ENCODE measurements around the gene GTF3C4. TPM values are rescaled to one million over a fixed set of nuclear protein-coding genes. Genes with fewer than 3 reads are reported as not detected.

Gene GTF3C4
- total RNA-seq, 4 donors from 2014 or later = 16.6 to 25.9 (median 24.1) TPM

- H3K36me3 ChIP-seq = peaks cover 60% of the 10 kb centered on the region
- H3K4me3 ChIP-seq = no peak overlapping the region
- no peak for DNase-seq (ENCODE audit: low spot score in 2 of 2)
- H3K9me3 ChIP-seq = no peaks in the 10 kb centered on the region
- 94% methylated on average over 3 of the region's 3 CpGs for WGBS
- no peaks in the 10 kb centered on the region for H3K4me1 ChIP-seq
- TF ChIP-seq CTCF (IDR thresholded peaks at IDR 0.05) (no peak), POLR2A (IDR thresholded peaks at IDR 0.05) (no peak), POLR2AphosphoS5 (IDR thresholded peaks at IDR 0.05) (no peak), EP300 (IDR thresholded peaks at IDR 0.05) (no peak)
- no peaks in the 10 kb centered on the region for H3K27me3 ChIP-seq
- no peak overlapping the region for H3K27ac ChIP-seq
These were observed 35.9 kb upstream of the GTF3C4 start for GRCh38 chr9:132634327-132634726.

- H3K27ac ChIP-seq = no peak overlapping the region
- H3K9me3 ChIP-seq = no peaks in the 10 kb centered on the region
- 68% methylated on average over 12 of the region's 12 CpGs for WGBS
- no peaks in the 10 kb centered on the region for H3K27me3 ChIP-seq
- no peak for DNase-seq (ENCODE audit: low spot score in 2 of 2)
- H3K4me3 ChIP-seq = no peak overlapping the region
- H3K36me3 ChIP-seq = peaks cover 60% of the 10 kb centered on the region
- TF ChIP-seq POLR2A (IDR thresholded peaks at IDR 0.05) = no peak
- TF ChIP-seq EP300 (IDR thresholded peaks at IDR 0.05) = no peak
- no peak for TF ChIP-seq CTCF (IDR thresholded peaks at IDR 0.05)
- TF ChIP-seq POLR2AphosphoS5 (IDR thresholded peaks at IDR 0.05) = no peak
- H3K4me1 ChIP-seq = no peaks in the 10 kb centered on the region
These were observed 32.9 kb upstream of the GTF3C4 start for GRCh38 chr9:132637351-132637750.

- H3K9me3 ChIP-seq = no peaks in the 10 kb centered on the region
- no peak for DNase-seq (ENCODE audit: low spot score in 2 of 2)
- H3K4me1 ChIP-seq = no peaks in the 10 kb centered on the region
- no peak overlapping the region for H3K27ac ChIP-seq
- H3K36me3 ChIP-seq = peaks cover 58% of the 10 kb centered on the region
- no peak overlapping the region for H3K4me3 ChIP-seq
- no peaks in the 10 kb centered on the region for H3K27me3 ChIP-seq
- 92% methylated on average over 12 of the region's 12 CpGs for WGBS
- no peak for TF ChIP-seq POLR2A (IDR thresholded peaks at IDR 0.05)
- no peak for TF ChIP-seq CTCF (IDR thresholded peaks at IDR 0.05)
- no peak for TF ChIP-seq EP300 (IDR thresholded peaks at IDR 0.05)
These were observed 32.5 kb upstream of the GTF3C4 start for GRCh38 chr9:132637801-132638200.

- Histone ChIP-seq H3K4me1 (no peaks in the 10 kb centered on the region), H3K27me3 (no peaks in the 10 kb centered on the region), H3K9me3 (no peaks in the 10 kb centered on the region), H3K36me3 (peaks cover 60% of the 10 kb centered on the region), H3K4me3 (no peak overlapping the region), H3K27ac (no peak overlapping the region)
- WGBS = 88% methylated on average over 5 of the region's 5 CpGs
- no peak for TF ChIP-seq EP300 (IDR thresholded peaks at IDR 0.05)
- no peak for TF ChIP-seq POLR2AphosphoS5 (IDR thresholded peaks at IDR 0.05)
- TF ChIP-seq CTCF (IDR thresholded peaks at IDR 0.05) = no peak
- no peak for TF ChIP-seq POLR2A (IDR thresholded peaks at IDR 0.05)
- no peak for DNase-seq (ENCODE audit: low spot score in 2 of 2)
These were observed 32.0 kb upstream of the GTF3C4 start for GRCh38 chr9:132638240-132638639.

- H3K4me1 ChIP-seq = no peaks in the 10 kb centered on the region
- 80% methylated on average over 5 of the region's 5 CpGs for WGBS
- TF ChIP-seq POLR2AphosphoS5 (IDR thresholded peaks at IDR 0.05) = no peak
- no peak for TF ChIP-seq CTCF (IDR thresholded peaks at IDR 0.05)
- no peak for TF ChIP-seq EP300 (IDR thresholded peaks at IDR 0.05)
- no peak for TF ChIP-seq POLR2A (IDR thresholded peaks at IDR 0.05)
- no peaks in the 10 kb centered on the region for H3K27me3 ChIP-seq
- H3K27ac ChIP-seq = peak overlapping the region; percentile 74
- H3K9me3 ChIP-seq = no peaks in the 10 kb centered on the region
- H3K36me3 ChIP-seq = peaks cover 65% of the 10 kb centered on the region
- H3K4me3 ChIP-seq = no peak overlapping the region
- DNase-seq (ENCODE audit: low spot score in 2 of 2) = no peak
These were observed 30.9 kb upstream of the GTF3C4 start for GRCh38 chr9:132639322-132639721.
